KG1 (cell line): ENCODE data around the gene PCDHGC3.

Experiments used
- DNase-seq: peaks from one replicate; lab custom pipeline; 2025; lab: John Stamatoyannopoulos, UW

PCDHGC3 gene

GRCh38 chr5:141508440-141508797 is 32.7 kb downstream of the PCDHGC3 start:
- DNase-seq: no peak

DNA sequence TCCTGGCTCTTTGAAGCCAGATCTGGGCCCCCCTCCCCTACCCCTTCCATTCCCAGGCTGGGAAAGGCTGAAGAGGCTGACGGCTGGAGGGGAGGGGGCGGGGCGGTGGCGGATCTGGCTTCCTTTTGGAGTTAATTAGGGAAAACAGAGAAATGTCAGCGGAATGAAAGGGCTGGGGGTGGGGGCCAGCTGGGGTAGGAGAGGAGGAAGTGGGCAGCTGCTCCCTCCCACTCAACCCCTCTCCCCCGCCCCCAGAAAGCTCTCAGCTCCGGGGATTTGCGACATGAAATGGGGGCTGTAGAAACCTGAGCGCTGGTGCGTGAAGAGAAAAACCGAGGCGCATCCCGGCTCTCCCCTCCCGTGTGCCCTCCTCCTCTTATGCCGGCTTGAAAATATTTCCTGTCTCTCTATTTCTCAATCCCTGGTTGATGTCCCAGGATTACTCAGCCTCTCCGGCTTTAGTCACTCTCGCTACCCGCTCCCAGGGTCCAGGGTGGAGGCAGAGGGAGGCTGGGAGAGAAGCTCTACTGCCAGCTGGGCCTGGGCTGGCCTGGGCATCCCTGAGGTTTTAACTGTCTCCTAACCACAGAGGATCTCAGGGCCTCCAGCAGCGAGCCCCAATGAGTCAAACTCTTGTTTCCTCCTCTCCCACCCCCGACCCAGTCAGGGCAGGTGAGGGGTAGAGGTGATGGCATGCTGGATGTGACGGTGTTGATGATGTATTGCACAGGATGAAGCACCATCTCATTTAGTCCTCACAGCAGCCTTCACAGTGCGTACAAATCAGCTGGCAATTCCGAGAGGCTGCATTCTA is 33.2 kb downstream of the PCDHGC3 start:
- no peak for DNase-seq

GRCh38 chr5:141510160-141510559 is 34.4 kb downstream of the PCDHGC3 start:
- DNase-seq: no peak

DNA sequence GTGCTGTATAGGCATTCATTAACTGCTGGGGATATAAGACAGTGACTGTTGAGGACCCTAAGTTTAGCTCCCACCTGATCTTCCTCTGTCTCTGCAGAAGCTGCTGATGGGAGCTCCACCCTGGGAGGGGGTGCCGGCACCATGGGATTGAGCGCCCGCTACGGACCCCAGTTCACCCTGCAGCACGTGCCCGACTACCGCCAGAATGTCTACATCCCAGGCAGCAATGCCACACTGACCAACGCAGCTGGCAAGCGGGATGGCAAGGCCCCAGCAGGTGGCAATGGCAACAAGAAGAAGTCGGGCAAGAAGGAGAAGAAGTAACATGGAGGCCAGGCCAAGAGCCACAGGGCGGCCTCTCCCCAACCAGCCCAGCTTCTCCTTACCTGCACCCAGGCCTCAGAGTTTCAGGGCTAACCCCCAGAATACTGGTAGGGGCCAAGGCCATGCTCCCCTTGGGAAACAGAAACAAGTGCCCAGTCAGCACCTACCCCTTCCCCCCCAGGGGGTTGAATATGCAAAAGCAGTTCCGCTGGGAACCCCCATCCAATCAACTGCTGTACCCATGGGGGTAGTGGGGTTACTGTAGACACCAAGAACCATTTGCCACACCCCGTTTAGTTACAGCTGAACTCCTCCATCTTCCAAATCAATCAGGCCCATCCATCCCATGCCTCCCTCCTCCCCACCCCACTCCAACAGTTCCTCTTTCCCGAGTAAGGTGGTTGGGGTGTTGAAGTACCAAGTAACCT is 35.3 kb downstream of the PCDHGC3 start:
- no peak for DNase-seq

DNA sequence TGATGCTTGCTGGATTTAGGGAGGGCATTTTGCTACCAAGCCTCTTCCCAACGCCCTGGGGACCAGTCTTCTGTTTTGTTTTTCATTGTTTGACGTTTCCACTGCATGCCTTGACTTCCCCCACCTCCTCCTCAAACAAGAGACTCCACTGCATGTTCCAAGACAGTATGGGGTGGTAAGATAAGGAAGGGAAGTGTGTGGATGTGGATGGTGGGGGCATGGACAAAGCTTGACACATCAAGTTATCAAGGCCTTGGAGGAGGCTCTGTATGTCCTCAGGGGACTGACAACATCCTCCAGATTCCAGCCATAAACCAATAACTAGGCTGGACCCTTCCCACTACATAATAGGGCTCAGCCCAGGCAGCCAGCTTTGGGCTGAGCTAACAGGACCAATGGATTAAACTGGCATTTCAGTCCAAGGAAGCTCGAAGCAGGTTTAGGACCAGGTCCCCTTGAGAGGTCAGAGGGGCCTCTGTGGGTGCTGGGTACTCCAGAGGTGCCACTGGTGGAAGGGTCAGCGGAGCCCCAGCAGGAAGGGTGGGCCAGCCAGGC is 36.1 kb downstream of the PCDHGC3 start:
- no peak for DNase-seq

DNA sequence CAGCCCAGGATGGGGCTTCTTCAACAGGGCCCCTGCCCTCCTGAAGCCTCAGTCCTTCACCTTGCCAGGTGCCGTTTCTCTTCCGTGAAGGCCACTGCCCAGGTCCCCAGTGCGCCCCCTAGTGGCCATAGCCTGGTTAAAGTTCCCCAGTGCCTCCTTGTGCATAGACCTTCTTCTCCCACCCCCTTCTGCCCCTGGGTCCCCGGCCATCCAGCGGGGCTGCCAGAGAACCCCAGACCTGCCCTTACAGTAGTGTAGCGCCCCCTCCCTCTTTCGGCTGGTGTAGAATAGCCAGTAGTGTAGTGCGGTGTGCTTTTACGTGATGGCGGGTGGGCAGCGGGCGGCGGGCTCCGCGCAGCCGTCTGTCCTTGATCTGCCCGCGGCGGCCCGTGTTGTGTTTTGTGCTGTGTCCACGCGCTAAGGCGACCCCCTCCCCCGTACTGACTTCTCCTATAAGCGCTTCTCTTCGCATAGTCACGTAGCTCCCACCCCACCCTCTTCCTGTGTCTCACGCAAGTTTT is 36.7 kb downstream of the PCDHGC3 start:
- no peak for DNase-seq

- DNase-seq: no peak
Measured at GRCh38 chr5:141512911-141513626, 37.3 kb downstream of the PCDHGC3 start.

DNA sequence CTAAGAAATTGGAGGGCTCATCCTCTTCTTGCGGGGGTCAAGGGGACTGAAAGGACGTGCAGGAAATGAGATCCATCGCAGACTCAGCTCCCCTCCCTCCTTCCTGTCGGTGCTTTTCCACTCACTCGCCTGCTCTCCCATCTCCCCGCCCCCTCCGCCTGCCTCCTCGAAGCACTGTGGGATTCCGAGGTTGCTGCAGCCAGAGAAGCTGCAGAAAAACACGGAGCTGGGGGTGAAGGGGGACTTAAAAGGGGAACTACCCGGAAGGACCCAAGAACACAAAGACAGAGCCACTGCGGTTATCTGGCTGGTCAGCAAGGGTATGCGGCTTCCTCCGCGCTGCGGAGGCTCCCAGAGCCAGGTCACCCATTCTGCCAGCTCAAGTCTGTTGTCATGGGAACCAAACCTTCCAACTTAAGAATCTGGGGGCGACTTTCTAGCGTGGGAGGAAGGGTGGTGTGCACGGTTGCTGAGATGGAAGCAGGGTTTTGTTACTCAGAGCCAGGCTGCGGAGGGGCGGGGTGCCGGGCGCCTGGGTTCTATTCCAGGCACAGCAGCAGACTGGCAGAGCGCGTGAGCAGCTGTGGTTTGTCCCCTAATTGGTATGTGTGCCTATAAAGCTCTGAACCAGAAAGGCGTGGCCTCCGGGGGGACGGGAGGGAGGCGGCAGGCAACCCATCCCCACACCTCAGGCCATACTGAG is 38.0 kb downstream of the PCDHGC3 start:
- DNase-seq: no peak

DNA sequence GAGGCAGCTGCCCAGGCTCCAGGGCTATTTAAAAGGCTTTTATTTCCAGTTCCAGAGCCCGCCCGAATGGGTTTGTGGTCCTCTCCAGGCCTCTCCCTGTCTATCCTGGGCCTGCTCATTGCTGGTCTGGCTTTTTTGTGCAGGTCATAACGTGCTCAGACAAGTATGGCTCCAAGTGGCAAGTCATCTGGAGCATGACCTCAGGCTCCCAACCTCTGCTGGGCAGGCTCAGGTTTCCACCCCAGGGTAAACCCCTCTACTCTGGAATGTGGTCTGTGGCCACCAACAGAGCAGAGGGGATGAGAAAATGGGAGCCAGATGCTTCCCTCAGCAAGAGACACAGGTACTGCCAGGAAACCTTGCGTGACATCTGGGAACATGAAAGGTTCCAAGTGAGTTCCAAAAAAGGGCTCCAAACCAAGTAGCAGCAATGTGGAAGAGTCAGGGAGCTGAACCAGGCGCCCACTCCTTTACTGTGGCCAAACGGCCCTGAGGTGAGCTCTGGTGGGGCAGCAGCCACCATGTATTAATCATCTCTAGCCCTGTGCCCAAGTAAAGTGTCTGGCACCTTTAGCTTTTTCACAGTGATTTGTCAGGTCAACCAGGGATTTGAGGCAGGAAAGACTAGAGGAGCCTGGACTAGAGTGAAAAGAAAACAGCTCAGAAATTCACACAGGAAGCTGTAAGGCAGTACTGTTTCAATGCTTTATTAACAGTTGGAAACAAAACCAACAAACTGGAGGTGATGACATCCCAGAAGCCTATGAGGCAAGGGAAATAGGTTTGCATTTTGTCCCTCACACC is 38.8 kb downstream of the PCDHGC3 start:
- DNase-seq: no peak

DNA sequence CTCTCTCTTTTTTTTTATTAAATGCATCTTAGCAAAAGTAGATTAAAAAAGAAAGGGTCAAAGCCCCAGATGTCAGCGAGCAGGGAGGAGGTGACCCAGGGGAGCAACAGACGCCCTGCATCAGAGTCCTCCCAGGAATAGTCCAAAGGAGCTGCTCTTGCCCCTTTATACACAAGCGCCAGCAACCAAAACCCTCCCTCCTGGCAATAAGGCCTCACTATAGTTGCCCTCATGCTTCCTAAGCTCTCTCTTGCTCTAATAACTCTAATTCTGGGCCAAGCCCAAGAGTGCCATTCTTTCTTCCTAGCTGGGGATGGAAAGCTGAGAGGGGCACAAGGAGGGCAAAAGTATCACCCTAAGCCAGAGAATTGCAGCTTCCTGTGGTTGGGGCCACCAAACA is 39.4 kb downstream of the PCDHGC3 start:
- DNase-seq: no peak

DNA sequence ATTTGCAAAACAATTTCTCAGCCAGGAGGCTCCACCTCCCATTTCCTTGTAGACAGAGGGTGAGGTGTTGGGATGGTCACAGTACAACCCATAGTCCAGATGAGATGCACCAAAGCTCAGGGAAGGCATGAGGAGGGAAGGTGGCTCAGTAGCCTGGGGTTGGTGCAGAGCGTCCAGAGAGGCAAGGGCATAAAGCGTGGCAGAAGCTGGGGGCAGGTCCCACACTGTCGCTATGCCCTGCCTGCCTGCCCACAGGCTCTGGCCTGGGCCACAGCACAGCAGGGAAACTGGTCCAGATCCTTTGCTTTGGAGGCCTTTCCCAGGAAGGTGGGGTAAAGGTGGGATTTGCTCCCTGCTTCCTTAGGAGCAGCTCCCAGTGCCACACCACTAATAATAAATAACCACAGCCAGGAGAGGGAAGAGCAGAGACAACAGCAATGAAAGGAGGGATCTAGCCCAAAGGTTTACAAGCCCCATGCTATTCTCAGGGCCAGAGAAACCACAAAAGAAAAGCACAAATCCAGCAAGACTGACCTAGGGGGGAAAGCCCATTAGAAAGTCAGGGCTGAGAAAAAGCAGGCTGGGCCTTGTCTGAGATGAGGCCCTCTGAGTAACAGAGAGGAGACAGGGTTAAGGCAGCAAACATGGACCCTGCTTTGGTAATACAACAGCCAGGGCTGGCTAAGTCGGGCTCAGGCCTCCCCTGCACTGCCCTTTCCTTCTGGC is 40.3 kb downstream of the PCDHGC3 start:
- no peak for DNase-seq

DNA sequence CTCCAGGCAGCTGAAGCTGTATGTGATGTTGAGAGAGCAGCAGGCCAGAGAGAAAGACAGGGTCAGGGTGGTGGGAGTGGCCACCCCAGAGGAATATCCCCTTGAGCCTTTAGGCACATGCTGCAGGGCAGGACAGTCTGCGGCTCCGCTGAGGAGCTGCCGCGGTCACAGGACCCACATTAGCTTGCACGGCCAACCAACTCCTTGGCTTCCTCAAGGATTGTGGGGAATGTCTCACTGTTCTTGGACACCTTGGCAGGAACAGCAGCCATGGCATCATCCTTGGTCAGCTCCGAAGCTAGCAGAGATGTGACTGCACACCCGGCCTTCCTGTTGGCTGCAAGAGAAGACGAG is 40.9 kb downstream of the PCDHGC3 start:
- DNase-seq: no peak

GRCh38 chr5:141517312-141517711 is 41.5 kb downstream of the PCDHGC3 start:
- no peak for DNase-seq

- no peak for DNase-seq
Measured at GRCh38 chr5:141517880-141518617, 42.3 kb downstream of the PCDHGC3 start.

DNA sequence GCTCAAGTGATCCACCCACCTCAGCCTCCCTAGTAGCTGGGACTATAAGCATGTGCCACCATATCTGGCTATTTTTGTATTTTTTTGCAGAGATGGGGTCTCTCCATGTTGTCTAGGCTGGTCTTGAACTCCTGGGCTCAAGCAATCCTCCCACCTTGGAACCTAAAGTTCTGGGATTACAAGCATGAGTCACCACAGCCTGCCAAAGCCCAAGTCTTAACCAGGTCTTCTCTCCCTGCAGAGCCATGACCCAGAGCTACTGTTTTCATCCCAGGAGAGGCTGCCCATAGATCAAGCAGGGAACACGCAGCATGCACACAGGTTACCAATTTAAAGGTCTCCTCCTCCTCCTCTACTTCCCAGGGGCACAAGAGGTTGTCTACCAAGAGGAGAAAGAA is 42.9 kb downstream of the PCDHGC3 start:
- no peak for DNase-seq

DNA sequence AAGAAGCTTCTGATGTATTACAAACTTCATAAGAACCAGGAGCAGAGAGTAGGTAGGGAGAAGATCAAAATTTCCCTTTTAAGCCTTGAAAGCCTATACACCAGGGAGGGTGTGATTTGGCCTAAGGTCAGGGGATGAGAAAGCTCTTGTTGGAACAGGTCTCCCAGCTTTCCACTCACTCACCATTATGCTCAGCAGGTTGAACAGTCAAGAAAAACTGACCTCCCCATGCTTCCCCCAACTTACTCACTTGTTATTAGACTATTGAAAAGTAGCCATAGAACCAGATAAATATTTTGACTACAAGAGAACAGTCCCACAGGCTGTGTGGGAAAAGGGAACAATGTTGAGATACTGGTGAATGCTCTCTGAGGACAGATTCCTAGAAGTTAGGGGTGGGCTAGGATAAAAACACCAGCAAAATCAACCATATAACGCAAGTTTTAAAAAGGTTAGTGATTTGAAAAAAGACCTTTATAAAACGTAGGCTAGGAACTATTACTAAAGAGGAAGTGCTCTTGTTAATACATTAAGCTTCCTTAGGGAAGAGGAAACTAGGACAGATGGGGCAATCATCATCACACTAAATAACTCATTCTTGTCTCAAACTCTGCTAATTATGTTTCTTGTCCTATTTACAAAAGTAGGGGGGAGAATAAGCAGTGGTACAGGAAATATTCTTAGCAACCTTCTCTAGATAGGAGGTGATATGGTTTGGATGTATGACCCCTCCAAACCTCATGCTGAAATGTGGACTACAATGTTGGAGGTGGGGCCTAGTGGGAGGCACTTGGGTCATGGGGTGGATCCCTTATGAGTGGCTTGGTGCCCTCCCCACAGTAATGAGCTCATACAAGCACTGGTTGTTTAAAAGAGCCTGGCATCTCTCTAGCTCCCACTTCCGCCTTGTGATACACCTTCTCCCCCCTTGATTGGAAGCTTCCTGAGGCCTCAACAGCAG is 44.1 kb downstream of the PCDHGC3 start:
- no peak for DNase-seq

GRCh38 chr5:141521244-141521781 is 45.5 kb downstream of the PCDHGC3 start:
- DNase-seq: no peak

DNA sequence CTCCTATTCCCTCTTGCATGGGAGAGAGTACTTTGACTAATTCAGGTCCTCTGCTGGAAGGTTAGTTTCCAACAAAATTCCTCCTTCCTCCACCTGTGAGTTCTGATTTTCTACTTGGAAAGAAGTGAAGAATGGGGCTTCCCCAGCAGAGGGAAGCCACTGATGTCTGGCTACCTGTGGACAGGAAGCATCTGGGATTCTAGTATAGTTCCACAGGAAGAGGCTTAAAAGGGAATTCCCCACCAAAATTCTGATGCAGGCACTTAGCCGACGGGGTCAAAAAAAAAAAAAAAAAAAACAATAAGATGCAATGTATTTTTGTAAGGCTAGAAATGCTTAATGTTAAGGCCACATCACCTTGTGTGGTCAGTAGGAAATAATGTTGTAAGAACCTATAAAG is 46.5 kb downstream of the PCDHGC3 start:
- no peak for DNase-seq
